WTC11 (cell line): ENCODE data around the gene SLC8B1. TPM values are rescaled to one million over a fixed set of nuclear protein-coding genes. Genes with fewer than 3 reads are reported as not detected.

Experiments
- ATAC-seq: fragments of 200-7000 bp; cut with Tn5 transposase; 2 replicates; pipeline ENCODE4 v1.10.0; 2021; ENCODE audit warnings: mild to moderate bottlenecking, moderate library complexity
- CTCF ChIA-PET: fragments of 300-600 bp; sonication (Branson Sonifier 250); formaldehyde crosslinking; loops from one replicate; lab custom pipeline; 2021; ENCODE audit warnings: antibody characterized with exemption; lab: Charles Lee
- POLR2A ChIA-PET: fragments of 350-600 bp; sonication (Branson Sonifier 250); formaldehyde crosslinking; loops from one replicate; lab custom pipeline; 2021; ENCODE audit warnings: antibody characterized with exemption; lab: Charles Lee
- DNase-seq: peaks from one replicate; pipeline ENCODE4 v3.0.0; 2021; ENCODE audit warnings: low spot score
- H3K27ac Mint-ChIP-seq: 2 replicates; pipeline ENCODE4 v1.8.0; 2021; ENCODE audit warnings: mixed read lengths
- H3K27me3 Mint-ChIP-seq: 2 replicates; pipeline ENCODE4 v1.8.0; 2021; ENCODE audit warnings: low read depth, mild to moderate bottlenecking, moderate library complexity, mixed read lengths
- H3K36me3 Mint-ChIP-seq: 2 replicates; pipeline ENCODE4 v1.8.0; 2021; ENCODE audit warnings: mixed read lengths
- H3K4me1 Mint-ChIP-seq: 2 replicates; pipeline ENCODE4 v1.8.0; 2022; ENCODE audit warnings: mixed read lengths
- H3K4me3 Mint-ChIP-seq: 2 replicates; pipeline ENCODE4 v1.8.0; 2021; ENCODE audit warnings: mild to moderate bottlenecking, moderate library complexity, mixed read lengths
- H3K9me3 Mint-ChIP-seq: 2 replicates; pipeline ENCODE4 v1.8.0; 2021; ENCODE audit warnings: mixed read lengths
- ARID4B ChIP-seq: sonication (generic); formaldehyde crosslinking; IDR thresholded peaks from 2 replicates; pipeline ENCODE4 v1.8.0; 2023; ENCODE audit warnings: missing genetic modification reagents, mild to moderate bottlenecking, borderline replicate concordance
- ATF2 ChIP-seq: sonication (generic); formaldehyde crosslinking; IDR thresholded peaks from 2 replicates; pipeline ENCODE4 v1.8.1; 2022; ENCODE audit warnings: low read depth, missing genetic modification reagents, borderline replicate concordance
- CDX4 ChIP-seq: fragments of 250-450 bp; sonication (Bioruptor Pico); IDR thresholded peaks from 2 replicates; pipeline ENCODE4 v1.9.0; 2021; ENCODE audit warnings: moderate library complexity, mild to moderate bottlenecking, inconsistent platforms, borderline replicate concordance
- E2F4 ChIP-seq: sonication (generic); formaldehyde crosslinking; IDR thresholded peaks from 2 replicates; pipeline ENCODE4 v1.8.1; 2022; ENCODE audit warnings: low read depth, mild to moderate bottlenecking, moderate library complexity, missing genetic modification reagents, borderline replicate concordance
- ESRRA ChIP-seq: sonication (generic); formaldehyde crosslinking; IDR thresholded peaks from 2 replicates; pipeline ENCODE4 v1.8.1; 2022; ENCODE audit warnings: mild to moderate bottlenecking, missing genetic modification reagents, borderline replicate concordance
- ETV6 ChIP-seq: sonication (generic); formaldehyde crosslinking; IDR thresholded peaks from 2 replicates; pipeline ENCODE4 v1.8.1; 2022; ENCODE audit warnings: mild to moderate bottlenecking, missing genetic modification reagents
- FOXJ3 ChIP-seq: sonication (generic); formaldehyde crosslinking; IDR thresholded peaks from 2 replicates; pipeline ENCODE4 v1.9.0; 2021; ENCODE audit warnings: missing genetic modification reagents, mild to moderate bottlenecking, borderline replicate concordance
- FOXP4 ChIP-seq: sonication (generic); formaldehyde crosslinking; IDR thresholded peaks from 2 replicates; pipeline ENCODE4 v1.8.0; 2022; ENCODE audit warnings: mild to moderate bottlenecking, missing genetic modification reagents
- GRHL2 ChIP-seq: fragments of 250-450 bp; sonication (Bioruptor Pico); IDR thresholded peaks from 2 replicates; pipeline ENCODE4 v1.8.0; 2022; ENCODE audit warnings: mild to moderate bottlenecking, moderate library complexity; ENCODE audit not compliant: insufficient replicate concordance, severe bottlenecking
- JUN ChIP-seq: sonication (generic); formaldehyde crosslinking; IDR thresholded peaks from 2 replicates; pipeline ENCODE4 v1.8.0; 2023; ENCODE audit warnings: mild to moderate bottlenecking, missing genetic modification reagents
- MLX ChIP-seq: sonication (generic); formaldehyde crosslinking; IDR thresholded peaks from 2 replicates; pipeline ENCODE4 v1.8.1; 2023; ENCODE audit warnings: mild to moderate bottlenecking, missing genetic modification reagents, moderate library complexity
- NFE2L1 ChIP-seq: sonication (generic); formaldehyde crosslinking; IDR thresholded peaks from 2 replicates; pipeline ENCODE4 v1.8.1; 2023; ENCODE audit warnings: missing genetic modification reagents
- NR1H2 ChIP-seq: sonication (generic); formaldehyde crosslinking; IDR thresholded peaks from 2 replicates; pipeline ENCODE4 v1.9.0; 2021; ENCODE audit warnings: mild to moderate bottlenecking, moderate library complexity, missing genetic modification reagents
- PRRX2 ChIP-seq: fragments of 250-450 bp; sonication (Bioruptor Pico); IDR thresholded peaks from 2 replicates; pipeline ENCODE4 v1.8.0; 2021; ENCODE audit warnings: mild to moderate bottlenecking
- RELA ChIP-seq: sonication (generic); formaldehyde crosslinking; IDR thresholded peaks from 2 replicates; pipeline ENCODE4 v1.8.1; 2022; ENCODE audit warnings: missing genetic modification reagents, mild to moderate bottlenecking, borderline replicate concordance
- SMAD3 ChIP-seq: sonication (generic); formaldehyde crosslinking; IDR thresholded peaks from 2 replicates; pipeline ENCODE4 v1.8.0; 2022; ENCODE audit warnings: missing genetic modification reagents, mild to moderate bottlenecking, borderline replicate concordance
- SMAD4 ChIP-seq: sonication (generic); formaldehyde crosslinking; IDR thresholded peaks from 2 replicates; pipeline ENCODE4 v1.8.0; 2022; ENCODE audit warnings: mild to moderate bottlenecking, missing genetic modification reagents
- SOX15 ChIP-seq: fragments of 250-450 bp; sonication (Bioruptor Pico); IDR thresholded peaks from 2 replicates; pipeline ENCODE4 v1.9.0; 2021; ENCODE audit warnings: mild to moderate bottlenecking
- SP1 ChIP-seq: sonication (generic); formaldehyde crosslinking; conservative IDR thresholded peaks from 2 replicates; pipeline ENCODE4 v1.8.1; 2022; ENCODE audit warnings: missing genetic modification reagents
- TEAD1 ChIP-seq: sonication (generic); formaldehyde crosslinking; IDR thresholded peaks from 2 replicates; pipeline ENCODE4 v1.8.0; 2022; ENCODE audit warnings: mild to moderate bottlenecking, missing genetic modification reagents
- ZMAT4 ChIP-seq: fragments of 250-450 bp; sonication (Bioruptor Pico); IDR thresholded peaks from 2 replicates; pipeline ENCODE4 v1.9.0; 2021; ENCODE audit warnings: mild to moderate bottlenecking
- ZNF317 ChIP-seq: sonication (generic); formaldehyde crosslinking; IDR thresholded peaks from 2 replicates; pipeline ENCODE4 v1.8.1; 2023; ENCODE audit warnings: low read depth, mild to moderate bottlenecking, moderate library complexity, missing genetic modification reagents, borderline replicate concordance
- ZSCAN18 ChIP-seq: fragments of 250-450 bp; sonication (Bioruptor Pico); IDR thresholded peaks from 2 replicates; pipeline ENCODE4 v2.1.2; 2022; ENCODE audit warnings: mild to moderate bottlenecking, moderate library complexity
- total RNA-seq: library from RNA; stranded (reverse); gene quantifications from 3 replicates; pipeline ENCODE4 v1.2.3, GENCODE V29; 2021

Gene SLC8B1
- total RNA-seq, 1 experiment from 2014 or later, result 13.8 TPM

- TF ChIP-seq ARID4B (no peak), CDX4 (CRISPR knock-in tag) (no peak), JUN (no peak), ZNF317 (CRISPR knock-in tag) (no peak), SMAD3 (CRISPR knock-in tag) (no peak), ZMAT4 (CRISPR knock-in tag) (no peak)
These were observed 13.0 kb upstream of the SLC8B1 start (continued) for GRCh38 chr12:113347892-113348291.

GRCh38 chr12:113347107-113347506, 12.2 kb upstream of the SLC8B1 start:
- DNase-seq, result no peak
- H3K27me3 Mint-ChIP-seq, result no peaks in the 10 kb centered on the region
- peak; percentile 63 for ATAC-seq
- no peak overlapping the region for H3K27ac Mint-ChIP-seq
- no peaks in the 10 kb centered on the region for H3K36me3 Mint-ChIP-seq
- H3K4me3 Mint-ChIP-seq, result no peak overlapping the region
- ChIA-PET CTCF (interaction anchor here (1.0 to 2.6 kb wide), 2 partner anchors 9 to 78 kb away, joined by 5 to 16 read pairs; no protein-coding TSS in a partner anchor), POLR2A (no interaction called here)
- peaks cover 16% of the 10 kb centered on the region for H3K4me1 Mint-ChIP-seq
- no peaks in the 10 kb centered on the region for H3K9me3 Mint-ChIP-seq
- TF ChIP-seq E2F4 (CRISPR knock-in tag) (no peak), PRRX2 (CRISPR knock-in tag) (no peak), SP1 (CRISPR knock-in tag) (no peak), GRHL2 (CRISPR knock-in tag) (no peak), NFE2L1 (no peak), ATF2 (no peak), TEAD1 (CRISPR knock-in tag) (no peak), ZNF317 (CRISPR knock-in tag) (no peak), FOXJ3 (CRISPR knock-in tag) (no peak), FOXP4 (CRISPR knock-in tag) (no peak), ETV6 (CRISPR knock-in tag) (no peak), ESRRA (no peak), MLX (no peak), SOX15 (CRISPR knock-in tag) (no peak), RELA (CRISPR knock-in tag) (no peak), SMAD4 (CRISPR knock-in tag) (no peak), NR1H2 (CRISPR knock-in tag) (no peak), ZSCAN18 (CRISPR knock-in tag) (no peak)
